Gastrocnemius medialis (tissue), 4 donors: ENCODE data around the gene MLLT10. TPM values are rescaled to one million over a fixed set of nuclear protein-coding genes. Genes with fewer than 3 reads are reported as not detected.

Experiments
- ATAC-seq, 2 donors: fragments of 150-250 bp; one replicate each; pipeline ENCODE4 v1.9.1; 2016
- DNase-seq, 2 donors: peaks; one replicate each; pipeline ENCODE4 v3.0.0-alpha.2; 2019
- H3K27ac ChIP-seq, 4 donors: fragments of 200-600 bp; sonication (generic); 1 replicate in 1 of 4; 2 replicates in 3 of 4; pipeline ENCODE4 v1.5.1; 2016 to 2018; ENCODE audit warnings: mild to moderate bottlenecking in 2 of 4, moderate library complexity in 1 of 4
- H3K27me3 ChIP-seq, 3 donors: fragments of 200-600 bp; sonication (generic) in 2 of 3; 1 replicate in 1 of 3; 2 replicates in 2 of 3; pipeline versions ENCODE4 v1.5.1 to v1.6.0; 2016 to 2019; ENCODE audit warnings: mild to moderate bottlenecking in 1 of 3, moderate library complexity in 1 of 3
- H3K36me3 ChIP-seq, 2 donors: fragments of 200-600 bp; sonication (generic) in 1 of 2; one replicate each; pipeline ENCODE4 v1.5.1; 2017 to 2018
- H3K4me1 ChIP-seq, 2 donors: fragments of 200-600 bp; sonication (generic) in 1 of 2; one replicate each; pipeline ENCODE4 v1.5.1; 2016 to 2017; ENCODE audit warnings: mild to moderate bottlenecking in 2 of 2
- H3K4me3 ChIP-seq, 4 donors: fragments of 200-600 bp; sonication (generic) in 3 of 4; 1 replicate in 1 of 4; 2 replicates in 3 of 4; pipeline ENCODE4 v1.5.1; 2016 to 2019; ENCODE audit warnings: mild to moderate bottlenecking in 2 of 4
- H3K9me3 ChIP-seq, 3 donors: fragments of 200-600 bp; sonication (generic) in 2 of 3; 1 replicate in 1 of 3; 2 replicates in 2 of 3; pipeline ENCODE4 v1.5.1; 2016 to 2019
- CTCF ChIP-seq, 5 experiments: fragments of 450-650 bp in 3 of 5; fragments of 200-600 bp in 2 of 5; sonication (generic) in 2 of 5; IDR thresholded peaks in 4 of 5; conservative IDR thresholded peaks in 1 of 5; 1 replicate in 4 of 5; 2 replicates in 1 of 5; pipeline ENCODE4 v1.5.1; 2016 to 2019; ENCODE audit warnings: antibody characterized with exemption in 5 of 5, mild to moderate bottlenecking in 3 of 5, moderate library complexity in 3 of 5
- POLR2A ChIP-seq, 2 donors: fragments of 450-650 bp; IDR thresholded peaks; one replicate each; pipeline ENCODE4 v1.6.1; 2017; ENCODE audit warnings: antibody characterized with exemption in 2 of 2, mild to moderate bottlenecking in 2 of 2, moderate library complexity in 2 of 2
- in situ Hi-C, 4 donors: fragments of 200-750 bp; cut with MboI; loops; one replicate each; pipeline versions ENCODE4 v1.15.0 to v1.8.0; 2017; ENCODE audit warnings: low sequenced_read_pairs in 4 of 4
- intact Hi-C: fragments of 100-400 bp; cut with DNase I; formaldehyde crosslinking; loops from one replicate; pipeline ENCODE4 v1.15.1; 2023; ENCODE audit warnings: low total_unique reads
- total RNA-seq, 4 donors: library from RNA; depleted of rRNA; stranded (reverse); fragments of >200 nt; gene quantifications; one replicate each; pipeline versions ENCODE4 v1.1.0 to v1.2.3, GENCODE V29; 2016

MLLT10 gene
- total RNA-seq, 4 donors from 2014 or later: 13.6 to 26.6 (median 21.6) TPM

- in situ Hi-C loops: loop anchor here (5.0 to 25.0 kb wide), 7 partner anchors 209 to 1491 kb away; no protein-coding TSS in a partner anchor
- H3K9me3 ChIP-seq: no peaks in the 10 kb centered on the region
- peak overlapping the region in 3 of 4 donors; percentile 6 to 51 (median 21) for H3K27ac ChIP-seq
- DNase-seq (peak in 1 of 2 donors; percentile 30), ATAC-seq (peak; percentile 59 to 68)
- H3K36me3 ChIP-seq: no peaks in the 10 kb centered on the region
- peaks cover 0 to 42% (median 40%) of the 10 kb centered on the region in 3 donors for H3K27me3 ChIP-seq
- peak in 2 of 5 experiments; percentile 32 to 47 for TF ChIP-seq CTCF (IDR thresholded peaks at IDR 0.05 in 4 of 5, conservative IDR thresholded peaks at IDR 0.05 in 1 of 5)
- TF ChIP-seq POLR2A (IDR thresholded peaks at IDR 0.05): no peak
- intact Hi-C loops: loop anchor here (1.0 to 10.0 kb wide), 8 partner anchors 20 to 1490 kb away; partner anchors contain the start of genes DNAJC1 and MLLT10
- peak overlapping the region; percentile 59 to 84 (median 70) for H3K4me3 ChIP-seq
- peaks cover 4 to 29% of the 10 kb centered on the region in 2 donors for H3K4me1 ChIP-seq
Measured at GRCh38 chr10:21496343-21497176, 37.5 kb upstream of the MLLT10 start.

GRCh38 chr10:21497177-21497807 lies 36.7 kb upstream of the MLLT10 start:
- Histone ChIP-seq H3K9me3 (no peaks in the 10 kb centered on the region), H3K27me3 (peaks cover 0 to 42% (median 40%) of the 10 kb centered on the region in 3 donors), H3K4me1 (peaks cover 4 to 29% of the 10 kb centered on the region in 2 donors), H3K27ac (peak overlapping the region in 3 of 4 donors; percentile 6 to 22 (median 21)), H3K36me3 (no peaks in the 10 kb centered on the region), H3K4me3 (peak overlapping the region; percentile 59 to 84 (median 70))
- in situ Hi-C loops (loop anchor here (5.0 to 25.0 kb wide), 7 partner anchors 210 to 1490 kb away; no protein-coding TSS in a partner anchor), intact Hi-C loops (loop anchor here (2.0 to 10.0 kb wide), 7 partner anchors 20 to 1490 kb away; partner anchors contain the start of gene DNAJC1)
- TF ChIP-seq POLR2A (IDR thresholded peaks at IDR 0.05): no peak
- TF ChIP-seq CTCF (IDR thresholded peaks at IDR 0.05 in 4 of 5, conservative IDR thresholded peaks at IDR 0.05 in 1 of 5): no peak
- peak; percentile 73 to 79 for DNase-seq
- peak; percentile 30 to 54 for ATAC-seq

- DNase-seq: no peak
- TF ChIP-seq CTCF (IDR thresholded peaks at IDR 0.05 in 4 of 5, conservative IDR thresholded peaks at IDR 0.05 in 1 of 5) (no peak), POLR2A (IDR thresholded peaks at IDR 0.05) (no peak)
- H3K4me1 ChIP-seq: peaks cover 4 to 29% of the 10 kb centered on the region in 2 donors
- peaks cover 0 to 42% (median 40%) of the 10 kb centered on the region in 3 donors for H3K27me3 ChIP-seq
- no peaks in the 10 kb centered on the region for H3K9me3 ChIP-seq
- H3K27ac ChIP-seq: no peak overlapping the region
- no peak for ATAC-seq
- in situ Hi-C loops (loop anchor here (5.0 to 25.0 kb wide), 7 partner anchors 211 to 1489 kb away; no protein-coding TSS in a partner anchor), intact Hi-C loops (loop anchor here (5.0 to 10.0 kb wide), 4 partner anchors 221 to 936 kb away; partner anchors contain the start of gene DNAJC1)
- no peak overlapping the region for H3K4me3 ChIP-seq
- H3K36me3 ChIP-seq: no peaks in the 10 kb centered on the region
Measured at GRCh38 chr10:21498377-21498776, 35.7 kb upstream of the MLLT10 start.

GRCh38 chr10:21498986-21499385 lies 35.0 kb upstream of the MLLT10 start:
- H3K27ac ChIP-seq: no peak overlapping the region
- in situ Hi-C loops (loop anchor here (5.0 to 25.0 kb wide), 7 partner anchors 212 to 1488 kb away; no protein-coding TSS in a partner anchor), intact Hi-C loops (loop anchor here (5.0 to 10.0 kb wide), 4 partner anchors 222 to 936 kb away; partner anchors contain the start of gene DNAJC1)
- no peak for ATAC-seq
- H3K4me1 ChIP-seq: peaks cover 4 to 29% of the 10 kb centered on the region in 2 donors
- no peak for DNase-seq
- H3K4me3 ChIP-seq: no peak overlapping the region
- H3K9me3 ChIP-seq: no peaks in the 10 kb centered on the region
- H3K36me3 ChIP-seq: no peaks in the 10 kb centered on the region
- peaks cover 0 to 39% (median 36%) of the 10 kb centered on the region in 3 donors for H3K27me3 ChIP-seq
- TF ChIP-seq CTCF (IDR thresholded peaks at IDR 0.05 in 4 of 5, conservative IDR thresholded peaks at IDR 0.05 in 1 of 5) (no peak), POLR2A (IDR thresholded peaks at IDR 0.05) (no peak)
